T-helper 2 cell treated with Interferon-gamma antibody and Interleukin-4, amounts not matched to agents 5 μg/mL and 100 μg/mL, for 36 hours (primary cell): Measurements from ENCODE around the gene CCS.
"Not testable (repeated sequence)": the region's sequence is repeated elsewhere in the genome, so short reads cannot be mapped to it uniquely, and the experiment has no call there.

ENCODE experiments used
- DNase-seq: peaks from one replicate; pipeline ENCODE4 v3.0.0; 2021; ENCODE audit warnings: low spot score
- H3K27ac Mint-ChIP-seq: one replicate; pipeline ENCODE4 v1.8.0; 2021; ENCODE audit warnings: mild to moderate bottlenecking, mixed read lengths
- H3K27me3 Mint-ChIP-seq: one replicate; pipeline ENCODE4 v1.8.0; 2021; ENCODE audit warnings: low read depth, mixed read lengths
- H3K36me3 Mint-ChIP-seq: one replicate; pipeline ENCODE4 v1.8.0; 2021; ENCODE audit warnings: low read depth, mixed read lengths
- H3K4me1 Mint-ChIP-seq: one replicate; pipeline ENCODE4 v1.8.0; 2021; ENCODE audit warnings: low read depth, mixed read lengths
- H3K4me3 Mint-ChIP-seq: one replicate; pipeline ENCODE4 v1.8.0; 2022; ENCODE audit warnings: mild to moderate bottlenecking, moderate library complexity, mixed read lengths
- H3K9me3 Mint-ChIP-seq: one replicate; pipeline ENCODE4 v1.8.0; 2021; ENCODE audit warnings: mixed read lengths

CCS gene

GRCh38 chr11:66592457-66593302 lies at the start of gene CCS, which contains the start of gene CCDC87:
Gene CCS (plus strand): TSS chr11:66593185. CDS start chr11:66593262, 77 bp downstream.
Gene CCDC87 (minus strand): TSS chr11:66593063. CDS start chr11:66593015, 48 bp downstream.
- H3K4me3 Mint-ChIP-seq: peak within 1 kb of the TSS; percentile 99
- H3K9me3 Mint-ChIP-seq: no peaks in the 10 kb centered on the region
- peaks cover 3% of the 10 kb centered on the region for H3K36me3 Mint-ChIP-seq
- H3K27me3 Mint-ChIP-seq: no peaks in the 10 kb centered on the region
- peaks cover 17% of the 10 kb centered on the region for H3K4me1 Mint-ChIP-seq
- peak within 1 kb of the TSS; percentile 96 for H3K27ac Mint-ChIP-seq
- DNase-seq: peak; percentile 95

GRCh38 chr11:66543263-66544107 lies 49.5 kb upstream of the CCS start:
- no peaks in the 10 kb centered on the region for H3K9me3 Mint-ChIP-seq
- H3K27ac Mint-ChIP-seq: peak overlapping the region; percentile 83
- peaks cover 25% of the 10 kb centered on the region for H3K36me3 Mint-ChIP-seq
- DNase-seq: peak; percentile 38
- H3K4me1 Mint-ChIP-seq: peaks cover 9% of the 10 kb centered on the region
- H3K27me3 Mint-ChIP-seq: peaks cover 2% of the 10 kb centered on the region
- H3K4me3 Mint-ChIP-seq: peak overlapping the region; percentile 79

GRCh38 chr11:66544952-66545351 lies 48.0 kb upstream of the CCS start:
- Mint-ChIP-seq H3K36me3 (peaks cover 19% of the 10 kb centered on the region), H3K4me3 (peak overlapping the region; percentile 85), H3K27ac (peak overlapping the region; percentile 58)
- not testable (repeated sequence) for DNase-seq, H3K4me1 Mint-ChIP-seq, H3K9me3 Mint-ChIP-seq, H3K27me3 Mint-ChIP-seq

GRCh38 chr11:66545701-66546367 lies 47.2 kb upstream of the CCS start, which contains the start of gene ZDHHC24:
Gene ZDHHC24 (minus strand): TSS chr11:66546048. CDS start chr11:66546003, 45 bp downstream.
- peaks cover 14% of the 10 kb centered on the region for H3K27me3 Mint-ChIP-seq

GRCh38 chr11:66546368-66546965 lies 46.5 kb upstream of the CCS start, which contains the start of gene ACTN3:
Gene ACTN3 (plus strand): TSS chr11:66546903. CDS start chr11:66546938, 35 bp downstream.
- H3K27me3 Mint-ChIP-seq: peaks cover 14% of the 10 kb centered on the region
- peaks cover 9% of the 10 kb centered on the region for H3K4me1 Mint-ChIP-seq
- H3K27ac Mint-ChIP-seq: peak within 1 kb of the TSS; percentile 53
- DNase-seq: no peak
- H3K36me3 Mint-ChIP-seq: peaks cover 16% of the 10 kb centered on the region
- peak within 1 kb of the TSS; percentile 84 for H3K4me3 Mint-ChIP-seq
- H3K9me3 Mint-ChIP-seq: no peaks in the 10 kb centered on the region

More at GRCh38 chr11:66545701-66546367, 47.2 kb upstream of the CCS start, which contains the start of gene ZDHHC24:
- H3K9me3 Mint-ChIP-seq: no peaks in the 10 kb centered on the region
- peak within 1 kb of the TSS; percentile 85 for H3K4me3 Mint-ChIP-seq
- DNase-seq: peak; percentile 97
- peaks cover 17% of the 10 kb centered on the region for H3K36me3 Mint-ChIP-seq
- H3K4me1 Mint-ChIP-seq: peaks cover 9% of the 10 kb centered on the region
- H3K27ac Mint-ChIP-seq: peak within 1 kb of the TSS; percentile 58

GRCh38 chr11:66546966-66547661 lies 45.9 kb upstream of the CCS start:
- Mint-ChIP-seq H3K4me1 (peaks cover 9% of the 10 kb centered on the region), H3K27me3 (peaks cover 14% of the 10 kb centered on the region), H3K36me3 (peaks cover 11% of the 10 kb centered on the region), H3K9me3 (no peaks in the 10 kb centered on the region), H3K27ac (no peak overlapping the region), H3K4me3 (peak overlapping the region; percentile 84)
- no peak for DNase-seq

- no peak for DNase-seq
- peaks cover 14% of the 10 kb centered on the region for H3K27me3 Mint-ChIP-seq
- H3K9me3 Mint-ChIP-seq: no peaks in the 10 kb centered on the region
- H3K4me1 Mint-ChIP-seq: peaks cover 9% of the 10 kb centered on the region
- no peak overlapping the region for H3K4me3 Mint-ChIP-seq
- H3K27ac Mint-ChIP-seq: no peak overlapping the region
- peaks cover 6% of the 10 kb centered on the region for H3K36me3 Mint-ChIP-seq
Observed at GRCh38 chr11:66547662-66548009, 45.3 kb upstream of the CCS start.

GRCh38 chr11:66548041-66548440 lies 44.9 kb upstream of the CCS start:
- H3K27me3 Mint-ChIP-seq: peaks cover 14% of the 10 kb centered on the region
- H3K9me3 Mint-ChIP-seq: no peaks in the 10 kb centered on the region
- H3K27ac Mint-ChIP-seq: no peak overlapping the region
- H3K4me3 Mint-ChIP-seq: no peak overlapping the region
- peaks cover 3% of the 10 kb centered on the region for H3K36me3 Mint-ChIP-seq
- H3K4me1 Mint-ChIP-seq: peaks cover 9% of the 10 kb centered on the region
- no peak for DNase-seq

- Mint-ChIP-seq H3K27me3 (peaks cover 14% of the 10 kb centered on the region), H3K4me3 (no peak overlapping the region), H3K36me3 (no peaks in the 10 kb centered on the region), H3K27ac (no peak overlapping the region), H3K4me1 (peaks cover 7% of the 10 kb centered on the region), H3K9me3 (no peaks in the 10 kb centered on the region)
- DNase-seq: no peak
Observed at GRCh38 chr11:66548774-66549630, 44.0 kb upstream of the CCS start.

GRCh38 chr11:66549696-66550095 lies 43.3 kb upstream of the CCS start:
- no peaks in the 10 kb centered on the region for H3K36me3 Mint-ChIP-seq
- H3K4me3 Mint-ChIP-seq: no peak overlapping the region
- H3K4me1 Mint-ChIP-seq: peaks cover 2% of the 10 kb centered on the region
- DNase-seq: no peak
- peaks cover 14% of the 10 kb centered on the region for H3K27me3 Mint-ChIP-seq
- no peak overlapping the region for H3K27ac Mint-ChIP-seq
- no peaks in the 10 kb centered on the region for H3K9me3 Mint-ChIP-seq

GRCh38 chr11:66550887-66551286 lies 42.1 kb upstream of the CCS start:
- DNase-seq: no peak
- H3K27ac Mint-ChIP-seq: no peak overlapping the region
- peaks cover 14% of the 10 kb centered on the region for H3K27me3 Mint-ChIP-seq
- no peak overlapping the region for H3K4me3 Mint-ChIP-seq
- H3K9me3 Mint-ChIP-seq: no peaks in the 10 kb centered on the region
- no peaks in the 10 kb centered on the region for H3K4me1 Mint-ChIP-seq
- H3K36me3 Mint-ChIP-seq: no peaks in the 10 kb centered on the region

GRCh38 chr11:66554602-66555001 lies 38.4 kb upstream of the CCS start:
- Mint-ChIP-seq H3K9me3 (no peaks in the 10 kb centered on the region), H3K36me3 (no peaks in the 10 kb centered on the region), H3K27ac (no peak overlapping the region), H3K27me3 (peaks cover 12% of the 10 kb centered on the region), H3K4me3 (no peak overlapping the region), H3K4me1 (no peaks in the 10 kb centered on the region)
- no peak for DNase-seq
